Large intestine (tissue), 3 donors: Measurements from ENCODE around the gene ZNF655. TPM values are rescaled to one million over a fixed set of nuclear protein-coding genes. Genes with fewer than 3 reads are reported as not detected.

ENCODE experiments used
- DNase-seq, 2 donors: peaks; one replicate each; pipeline versions ENCODE4 v3.0.0 to v3.0.0-alpha.2; 2013
- H3K27ac ChIP-seq: one replicate; pipeline ENCODE4 v1.5.1; 2013; ENCODE audit warnings: low read length
- H3K27me3 ChIP-seq: 2 replicates; pipeline ENCODE4 v1.6.1; 2013; ENCODE audit warnings: low read length; ENCODE audit not compliant: control insufficient read depth, insufficient read depth
- H3K36me3 ChIP-seq: 2 replicates; pipeline ENCODE4 v1.6.1; 2013; ENCODE audit warnings: low read length; ENCODE audit not compliant: control insufficient read depth, insufficient read depth
- H3K4me1 ChIP-seq: one replicate; pipeline ENCODE4 v1.6.1; 2013; ENCODE audit warnings: low read length; ENCODE audit not compliant: control insufficient read depth, insufficient read depth
- H3K4me3 ChIP-seq: one replicate; pipeline ENCODE4 v1.5.1; 2013; ENCODE audit warnings: low read length
- H3K9me3 ChIP-seq: one replicate; pipeline ENCODE4 v1.6.1; 2013; ENCODE audit warnings: mild to moderate bottlenecking, low read depth, low read length, moderate library complexity; ENCODE audit not compliant: control insufficient read depth
- WGBS: methylation state at CpG from one replicate; pipeline ENCODE4 v1.1.5; 2013; ENCODE audit warnings: low lambda C conversion rate; ENCODE audit not compliant: insufficient coverage; 5-methylcytosine and 5-hydroxymethylcytosine counted together
- polyA plus RNA-seq: library from polyadenylated mRNA; unstranded; fragments of 120-200 nt; gene quantifications from one replicate; pipeline ENCODE4 v1.2.1, GENCODE V29; 2013

ZNF655 gene
- polyA plus RNA-seq, 1 donor: 83.0 TPM

DNA sequence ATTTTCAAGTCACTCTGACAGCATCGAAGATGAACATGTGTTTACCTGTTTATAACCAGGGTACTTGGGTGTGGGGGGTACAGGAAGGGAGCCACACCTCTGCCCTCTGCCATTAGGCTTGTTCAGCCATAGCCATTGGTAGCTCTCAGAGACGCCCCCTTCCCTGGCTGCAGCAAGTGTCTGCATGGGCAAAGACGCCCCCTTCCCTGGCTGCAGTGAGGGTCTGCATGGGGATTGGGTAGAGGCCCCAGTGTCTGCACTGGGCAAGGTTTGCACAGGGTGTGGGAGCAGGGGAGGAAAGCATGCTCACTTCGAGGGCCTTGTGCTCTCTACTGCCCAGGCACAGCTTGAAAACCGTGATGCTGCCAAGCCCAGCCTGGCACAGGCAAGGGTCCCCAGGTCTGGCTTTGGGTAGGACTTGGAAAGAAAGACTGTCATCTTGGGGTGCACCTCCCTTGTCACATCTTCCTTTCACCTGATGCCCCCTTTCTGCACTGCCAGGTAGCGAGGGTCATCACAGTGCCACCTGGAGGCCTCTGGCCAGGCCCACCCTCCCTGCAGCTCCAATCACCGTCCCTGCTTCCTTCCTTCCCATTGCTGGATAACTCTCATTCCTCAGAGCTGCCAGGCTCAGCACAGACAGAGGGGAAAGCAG is 43.3 kb downstream of the ZNF655 start:
- Histone ChIP-seq H3K36me3 (no peaks in the 10 kb centered on the region), H3K9me3 (no peaks in the 10 kb centered on the region), H3K27ac (no peak overlapping the region), H3K4me1 (no peaks in the 10 kb centered on the region), H3K27me3 (no peaks in the 10 kb centered on the region), H3K4me3 (no peak overlapping the region)
- no peak for DNase-seq
- no CpG with 5 or more reads among the region's 7 CpGs for WGBS

DNA sequence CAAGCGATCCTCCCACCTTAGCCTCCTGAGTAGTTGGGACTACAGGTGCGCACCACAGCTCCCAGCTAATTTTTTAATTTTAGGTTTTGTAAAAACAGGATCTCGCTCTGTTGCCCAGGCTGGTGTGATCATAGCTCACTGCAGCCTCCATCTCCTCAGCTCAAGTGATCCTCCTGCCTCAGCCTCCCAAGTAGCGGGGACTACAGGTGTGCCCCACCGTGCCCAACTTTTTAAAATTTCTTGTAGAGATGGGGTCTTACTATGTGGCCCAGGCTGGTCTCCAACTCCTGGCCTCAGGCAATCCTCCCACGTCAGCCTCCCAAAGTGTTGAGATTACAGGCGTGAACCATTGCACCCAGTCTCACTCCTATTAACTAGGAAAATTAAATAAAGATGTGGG is 47.1 kb downstream of the ZNF655 start:
- DNase-seq: no peak
- no peaks in the 10 kb centered on the region for H3K27me3 ChIP-seq
- H3K4me1 ChIP-seq: no peaks in the 10 kb centered on the region
- WGBS: no CpG with 5 or more reads among the region's 7 CpGs
- no peaks in the 10 kb centered on the region for H3K36me3 ChIP-seq
- no peak overlapping the region for H3K4me3 ChIP-seq
- H3K27ac ChIP-seq: no peak overlapping the region
- no peaks in the 10 kb centered on the region for H3K9me3 ChIP-seq

DNA sequence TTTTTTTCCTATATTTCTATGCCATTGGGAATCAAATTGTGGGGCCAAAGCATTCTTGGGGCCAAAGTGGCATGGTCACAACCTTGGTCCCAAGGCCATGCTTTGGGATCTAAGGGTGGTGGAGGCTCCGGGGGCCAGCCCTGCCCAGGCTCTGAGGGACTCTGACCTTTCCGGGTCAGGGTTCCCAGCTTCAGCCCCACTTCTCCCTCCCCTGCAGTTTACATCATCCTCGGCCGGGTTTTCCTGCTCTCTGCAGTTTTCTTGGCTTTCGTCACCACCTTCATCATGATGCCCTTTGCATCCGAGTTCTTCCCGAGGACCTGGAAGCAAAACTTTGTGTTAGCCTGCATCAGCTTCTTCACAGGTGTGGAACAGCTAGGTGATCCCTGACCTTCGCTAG is 48.1 kb downstream of the ZNF655 start:
- Histone ChIP-seq H3K4me1 (no peaks in the 10 kb centered on the region), H3K36me3 (no peaks in the 10 kb centered on the region), H3K27me3 (no peaks in the 10 kb centered on the region), H3K27ac (no peak overlapping the region), H3K4me3 (no peak overlapping the region), H3K9me3 (no peaks in the 10 kb centered on the region)
- 60% methylated on average over 1 of the region's 8 CpGs for whole genome bisulfite sequencing
- DNase-seq: peak in 1 of 2 donors; percentile 37

DNA sequence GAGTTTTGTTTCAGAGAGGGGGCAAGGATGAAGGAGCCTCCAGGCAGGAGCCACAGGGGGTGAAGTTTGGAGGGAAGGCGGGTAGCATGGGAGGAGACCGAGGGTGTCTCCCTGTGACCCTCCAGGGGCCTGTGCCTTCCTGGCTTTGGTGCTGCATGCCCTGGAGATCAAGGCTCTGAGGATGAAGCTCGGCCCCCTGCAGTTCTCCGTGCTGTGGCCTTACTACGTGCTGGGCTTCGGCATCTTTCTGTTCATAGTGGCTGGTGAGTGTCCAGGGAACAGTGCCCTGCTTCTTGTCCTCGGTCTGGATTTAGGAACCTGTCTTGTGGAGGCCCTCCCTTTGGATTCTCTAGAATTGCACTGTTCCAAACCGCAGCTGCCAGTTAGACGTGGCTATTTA is 49.1 kb downstream of the ZNF655 start:
- Histone ChIP-seq H3K27ac (no peak overlapping the region), H3K4me3 (no peak overlapping the region), H3K36me3 (no peaks in the 10 kb centered on the region), H3K9me3 (no peaks in the 10 kb centered on the region), H3K27me3 (no peaks in the 10 kb centered on the region), H3K4me1 (no peaks in the 10 kb centered on the region)
- no CpG with 5 or more reads among the region's 9 CpGs for WGBS
- DNase-seq: no peak

DNA sequence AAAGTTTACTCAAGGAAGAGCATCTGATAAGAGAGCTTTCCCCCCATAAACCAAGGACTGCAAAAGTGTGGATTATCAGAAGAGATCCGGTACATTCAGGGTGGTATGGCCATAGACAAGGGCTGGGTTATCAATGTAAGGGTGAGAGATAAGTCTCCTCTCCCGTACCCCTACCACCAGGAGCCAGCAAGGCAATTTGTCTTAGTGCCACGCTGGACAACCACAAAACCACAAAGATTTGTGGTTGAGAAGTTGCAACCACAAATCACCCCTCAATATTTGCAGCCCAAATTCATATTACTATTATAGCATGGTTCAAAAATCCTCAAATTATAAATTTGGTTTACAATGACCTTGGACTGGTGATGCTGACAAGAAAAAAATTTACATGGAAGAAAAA is 56.1 kb downstream of the ZNF655 start:
- H3K27ac ChIP-seq: no peak overlapping the region
- no peaks in the 10 kb centered on the region for H3K9me3 ChIP-seq

DNA sequence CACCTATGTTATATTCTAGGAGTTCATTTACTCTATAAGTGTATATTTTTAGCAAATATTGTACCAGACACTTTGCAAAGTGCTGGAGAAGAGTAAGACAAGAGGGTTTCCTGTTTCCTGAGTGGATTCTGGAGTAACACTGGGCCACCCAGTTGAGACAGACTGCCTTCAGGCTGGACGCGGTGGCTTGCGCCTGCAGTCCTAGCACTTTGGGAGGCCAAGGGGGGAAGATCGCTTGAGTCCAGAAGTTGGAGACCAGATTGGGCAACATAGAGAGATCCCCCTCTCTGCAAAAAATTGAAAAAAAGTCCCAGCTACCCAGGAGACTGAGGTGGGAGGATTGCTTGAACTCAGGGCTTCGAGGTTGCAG is 57.5 kb downstream of the ZNF655 start:
- H3K27ac ChIP-seq: no peak overlapping the region
- DNase-seq: no peak
- H3K4me3 ChIP-seq: peak overlapping the region; percentile 92

More for the DNA sequence above, 56.1 kb downstream of the ZNF655 start:
- peaks cover 8% of the 10 kb centered on the region for H3K4me1 ChIP-seq
- no CpG with 5 or more reads among the region's 3 CpGs for WGBS
- peaks cover 10% of the 10 kb centered on the region for H3K36me3 ChIP-seq
- H3K4me3 ChIP-seq: no peak overlapping the region
- no peaks in the 10 kb centered on the region for H3K27me3 ChIP-seq
- no peak for DNase-seq

DNA sequence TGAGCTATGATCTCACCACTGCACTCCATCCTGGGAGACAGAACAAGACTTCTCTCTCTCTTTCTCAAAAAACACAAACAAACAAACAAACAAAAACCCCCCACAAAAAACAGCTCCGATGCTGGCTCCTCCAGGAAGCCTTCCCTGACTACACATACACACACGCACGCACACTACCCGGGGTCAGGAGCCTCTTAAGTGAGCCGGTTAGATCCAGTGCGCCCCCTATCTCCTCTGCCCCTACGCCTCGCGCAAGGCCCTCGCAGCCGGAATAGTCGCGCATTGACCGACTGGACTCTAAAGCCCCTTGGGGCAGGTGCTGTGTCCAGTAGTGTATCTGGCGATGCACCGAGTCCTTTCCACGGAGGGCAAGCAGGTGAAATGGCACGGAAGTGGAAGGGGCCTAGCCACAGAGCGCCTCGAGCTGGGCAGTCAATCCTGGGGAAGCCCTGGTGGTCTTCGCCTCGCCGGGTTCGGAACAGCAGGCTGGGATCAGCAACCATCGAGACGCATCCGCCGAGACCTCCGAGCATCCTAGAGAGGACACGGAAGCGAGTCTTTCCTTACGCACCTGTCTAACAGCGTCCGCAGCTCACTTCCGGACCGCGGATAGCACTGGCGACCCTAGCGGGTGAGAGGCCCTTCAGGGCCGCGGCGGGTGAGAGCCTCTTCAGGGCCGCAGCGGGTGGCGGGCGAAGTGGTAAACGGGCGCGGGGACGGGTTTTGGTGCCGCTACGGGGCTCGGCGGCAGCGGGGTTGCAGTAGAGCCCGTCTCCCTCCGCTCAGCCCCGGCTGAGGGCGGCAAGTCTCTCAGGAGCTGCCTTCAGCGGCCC is 58.1 kb downstream of the ZNF655 start, which contains the start of gene ZSCAN25:
Gene ZSCAN25, plus strand, starts transcription at position 588 of the 833 bp plus-strand sequence. CDS start 2,661 bp downstream, outside the sequence.
- peak; percentile 91 to 95 for DNase-seq
- H3K4me1 ChIP-seq: peaks cover 8% of the 10 kb centered on the region
- H3K4me3 ChIP-seq: peak within 1 kb of the TSS; percentile 92
- peak within 1 kb of the TSS; percentile 75 for H3K27ac ChIP-seq
- WGBS: no CpG with 5 or more reads among the region's 60 CpGs
- H3K27me3 ChIP-seq: no peaks in the 10 kb centered on the region
- H3K36me3 ChIP-seq: peaks cover 31% of the 10 kb centered on the region
- H3K9me3 ChIP-seq: no peaks in the 10 kb centered on the region

More for the DNA sequence above, 57.5 kb downstream of the ZNF655 start:
- H3K36me3 ChIP-seq: peaks cover 25% of the 10 kb centered on the region
- no peaks in the 10 kb centered on the region for H3K9me3 ChIP-seq
- H3K4me1 ChIP-seq: peaks cover 8% of the 10 kb centered on the region
- H3K27me3 ChIP-seq: no peaks in the 10 kb centered on the region
- no CpG with 5 or more reads among the region's 5 CpGs for WGBS

DNA sequence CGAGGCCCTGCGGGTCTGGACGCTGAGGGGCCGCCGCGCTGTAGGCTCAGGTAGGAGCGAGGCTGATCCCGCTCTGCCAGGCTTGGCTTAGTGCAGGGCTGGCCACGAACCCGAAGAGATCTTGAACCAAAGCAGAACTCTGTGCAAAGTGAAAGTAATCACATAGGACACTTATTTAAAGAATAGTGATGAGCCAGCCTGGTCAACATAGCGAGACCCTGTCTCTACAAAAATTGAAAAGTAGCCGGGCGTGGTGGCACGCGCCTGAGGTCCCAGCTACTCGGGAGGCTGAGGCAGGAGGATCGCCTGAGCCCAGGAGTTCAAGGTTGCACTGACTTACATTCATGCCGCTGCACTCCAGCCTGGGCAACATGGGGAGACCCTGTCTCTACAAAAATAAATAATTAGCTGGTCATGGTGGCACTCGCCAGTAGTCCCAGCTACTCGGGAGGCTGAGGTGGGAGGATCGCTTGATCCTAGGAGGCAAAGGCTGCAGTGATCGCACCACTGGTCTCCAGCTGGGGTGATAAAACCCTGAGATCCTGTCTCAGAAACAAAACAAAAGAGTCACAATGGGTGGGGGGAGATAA is 58.8 kb downstream of the ZNF655 start:
- peaks cover 8% of the 10 kb centered on the region for H3K4me1 ChIP-seq
- H3K27ac ChIP-seq: peak overlapping the region; percentile 75
- H3K27me3 ChIP-seq: no peaks in the 10 kb centered on the region
- peaks cover 37% of the 10 kb centered on the region for H3K36me3 ChIP-seq
- no CpG with 5 or more reads among the region's 22 CpGs for WGBS
- no peak for DNase-seq
- H3K4me3 ChIP-seq: peak overlapping the region; percentile 92
- no peaks in the 10 kb centered on the region for H3K9me3 ChIP-seq

DNA sequence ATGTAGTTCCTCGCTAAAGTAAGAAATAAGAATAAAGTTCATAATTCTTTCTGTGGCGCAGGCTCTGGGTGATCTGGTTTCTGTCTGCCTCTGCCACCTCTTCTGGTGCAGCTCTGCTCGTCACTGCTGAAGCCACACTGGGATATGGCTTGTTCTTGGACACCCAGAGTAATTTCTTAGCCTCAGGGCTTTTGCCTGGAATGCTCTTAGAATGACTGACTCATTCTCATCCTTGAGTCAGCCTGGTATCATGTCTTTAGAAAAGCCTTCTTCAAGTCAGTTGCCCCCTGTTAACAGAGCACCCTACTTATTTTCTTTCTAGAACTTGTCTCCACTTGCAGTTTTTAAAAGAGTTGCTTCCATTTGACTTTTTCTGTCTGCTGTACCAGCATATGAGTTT is 60.3 kb downstream of the ZNF655 start:
- no peak overlapping the region for H3K4me3 ChIP-seq
- H3K27me3 ChIP-seq: no peaks in the 10 kb centered on the region
- no peak overlapping the region for H3K27ac ChIP-seq
- WGBS: no CpG with 5 or more reads among the region's 3 CpGs
- no peak for DNase-seq
- peaks cover 51% of the 10 kb centered on the region for H3K36me3 ChIP-seq
- peaks cover 8% of the 10 kb centered on the region for H3K4me1 ChIP-seq
- no peaks in the 10 kb centered on the region for H3K9me3 ChIP-seq

DNA sequence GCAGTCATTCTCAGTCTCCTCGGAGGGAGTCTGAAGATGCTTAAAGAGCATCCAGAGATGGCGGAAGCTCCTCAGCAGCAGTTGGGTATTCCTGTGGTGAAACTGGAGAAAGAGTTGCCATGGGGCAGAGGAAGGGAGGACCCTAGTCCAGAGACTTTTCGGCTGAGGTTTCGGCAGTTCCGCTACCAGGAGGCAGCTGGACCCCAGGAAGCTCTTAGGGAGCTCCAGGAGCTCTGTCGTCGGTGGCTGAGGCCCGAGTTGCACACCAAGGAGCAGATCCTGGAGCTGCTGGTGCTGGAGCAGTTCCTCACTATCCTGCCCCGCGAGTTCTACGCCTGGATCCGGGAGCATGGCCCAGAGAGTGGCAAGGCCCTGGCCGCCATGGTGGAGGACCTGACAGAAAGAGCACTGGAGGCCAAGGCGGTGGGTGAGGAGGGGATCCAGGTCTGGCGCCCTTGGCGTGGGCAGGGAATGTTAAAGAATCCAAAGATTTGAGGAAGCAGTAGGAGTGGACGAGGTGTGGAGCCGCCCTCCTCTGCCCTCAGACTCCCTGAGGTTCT is 61.2 kb downstream of the ZNF655 start:
- no peak overlapping the region for H3K4me3 ChIP-seq
- no peaks in the 10 kb centered on the region for H3K9me3 ChIP-seq
- no peak for DNase-seq
- peaks cover 61% of the 10 kb centered on the region for H3K36me3 ChIP-seq
- WGBS: no CpG with 5 or more reads among the region's 18 CpGs
- H3K27me3 ChIP-seq: no peaks in the 10 kb centered on the region
- peaks cover 8% of the 10 kb centered on the region for H3K4me1 ChIP-seq
- no peak overlapping the region for H3K27ac ChIP-seq
